GM12878 (cell line): ENCODE data around the gene IFT81. TPM values are rescaled to one million over a fixed set of nuclear protein-coding genes. Genes with fewer than 3 reads are reported as not detected.

Experiments
- CREM ChIP-seq: IDR thresholded peaks from 2 replicates; pipeline ENCODE4 v1.6.1; 2014; ENCODE audit warnings: antibody characterized with exemption, low read depth
- NFYB ChIP-seq: IDR thresholded peaks from 2 replicates; pipeline ENCODE4 v1.6.1; 2011; ENCODE audit warnings: low read depth, mild to moderate bottlenecking, low read length, improper control_type of control experiment, moderate library complexity; ENCODE audit not compliant: insufficient read depth
- PAX5 ChIP-seq: IDR thresholded peaks from 2 replicates; pipeline ENCODE4 v1.6.1; 2011; ENCODE audit warnings: low read depth, low read length, borderline replicate concordance
- RUNX3 ChIP-seq: IDR thresholded peaks from 2 replicates; pipeline ENCODE4 v1.6.1; 2012; ENCODE audit warnings: low read length, inconsistent platforms
- SMARCA5 ChIP-seq: fragments of 450-650 bp; IDR thresholded peaks from 2 replicates; pipeline ENCODE4 v1.6.1; 2017; ENCODE audit warnings: mild to moderate bottlenecking
- TARDBP ChIP-seq: IDR thresholded peaks from 2 replicates; pipeline ENCODE4 v1.6.1; 2016; ENCODE audit warnings: borderline replicate concordance
- TCF12 ChIP-seq: IDR thresholded peaks from 2 replicates; pipeline ENCODE4 v1.6.1; 2011; ENCODE audit warnings: low read depth, mild to moderate bottlenecking, low read length
- ZNF217 ChIP-seq: fragments of 450-650 bp; IDR thresholded peaks from 2 replicates; pipeline ENCODE4 v1.6.1; 2017; ENCODE audit warnings: antibody characterized with exemption, mild to moderate bottlenecking
- polyA plus RNA-seq, 11 experiments: library from polyadenylated mRNA; depleted of rRNA in 4 of 11; unstranded in 6 of 11; stranded (reverse) in 5 of 11; fragments of >200 nt; fragmentation: Nextera tagmentation in 4 of 11; fragmentation: Illumina TruSeq in 1 of 11; extraction: Ambion mirVana in 4 of 11; extraction: Trizol in 1 of 11; gene quantifications; 1 replicate in 1 of 11; 2 replicates in 10 of 11; pipeline versions ENCODE4 v1.2.1 to v1.2.3, GENCODE V29; 2011 to 2016; ENCODE audit warnings: inconsistent platforms in 2 of 11, missing spikeins in 2 of 11, low read depth in 1 of 11
- total RNA-seq, 4 experiments: library from RNA; depleted of rRNA in 3 of 4; stranded (reverse); fragments of >200 nt in 3 of 4; fragmentation: Illumina TruSeq in 1 of 4; extraction: Trizol in 1 of 4; gene quantifications; 2 replicates each; pipeline versions ENCODE4 v1.2.1 to v1.2.3, GENCODE V29; 2013 to 2021
- TF ChIP-seq, protein P1 (sequence below): fragments of 450-650 bp; IDR thresholded peaks from 2 replicates; pipeline ENCODE4 v1.6.1; 2017; ENCODE audit warnings: low read depth, mild to moderate bottlenecking, moderate library complexity
- TF ChIP-seq, protein P2 (sequence below): fragments of 450-650 bp; IDR thresholded peaks from 2 replicates; pipeline ENCODE4 v1.6.1; 2018; ENCODE audit warnings: borderline replicate concordance, mild to moderate bottlenecking; ENCODE audit not compliant: partially characterized antibody
- TF ChIP-seq, protein P3 (sequence below): IDR thresholded peaks from 2 replicates; pipeline ENCODE4 v1.6.1; 2011; ENCODE audit warnings: low read depth, mild to moderate bottlenecking, low read length, moderate library complexity, borderline replicate concordance; ENCODE audit errors: extremely low read depth

The IFT81 gene
- total and polyA plus RNA-seq, 10 of the 15 experiments (the other 5 are each of a cell fraction or from before 2014, with no cell fraction given): 4.1 to 9.9 (median 5.6) TPM

DNA sequence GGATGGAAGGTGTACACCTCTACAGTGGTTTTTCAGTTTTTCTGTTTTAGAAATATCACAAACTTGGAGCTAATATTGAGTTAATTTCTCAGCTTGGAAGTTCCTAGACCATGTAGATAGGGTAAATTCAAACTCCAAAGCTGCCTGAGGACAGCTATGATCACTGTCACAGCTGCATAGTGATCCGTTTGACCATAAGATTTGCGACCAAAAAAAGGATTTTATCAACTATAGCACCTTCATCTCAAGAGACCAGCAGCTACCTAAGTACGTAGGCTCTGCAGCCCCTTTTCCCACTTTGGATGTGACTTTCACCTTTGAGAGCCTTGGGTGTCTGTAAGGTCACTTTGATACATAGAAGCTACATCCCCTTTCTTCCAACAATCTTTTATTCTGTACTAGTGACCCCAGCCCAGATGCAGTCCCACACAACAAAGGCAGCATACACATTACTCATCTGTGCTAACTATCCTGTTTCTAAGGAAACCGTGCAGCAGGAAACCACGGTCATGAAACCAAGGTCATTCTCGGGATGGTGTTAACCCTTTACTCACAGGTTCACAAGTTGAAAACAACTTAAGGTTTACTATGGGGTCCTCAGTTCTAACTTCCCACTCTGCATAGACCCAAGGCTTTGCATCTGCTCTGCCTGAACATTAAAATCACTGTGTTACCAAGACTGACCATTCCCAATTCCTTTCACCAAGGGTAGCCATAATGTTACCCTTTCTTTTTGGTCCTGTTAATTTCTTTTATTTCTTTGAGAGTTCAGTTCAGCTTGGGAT lies 75.4 kb downstream of the IFT81 start (continued):
- TF ChIP-seq PAX5 (no peak), TARDBP (no peak), TCF12 (no peak), CREM (no peak), SMARCA5 (no peak), RUNX3 (peak; percentile 53), NFYB (no peak), ZNF217 (no peak)
- TF ChIP-seq, protein P1, sequence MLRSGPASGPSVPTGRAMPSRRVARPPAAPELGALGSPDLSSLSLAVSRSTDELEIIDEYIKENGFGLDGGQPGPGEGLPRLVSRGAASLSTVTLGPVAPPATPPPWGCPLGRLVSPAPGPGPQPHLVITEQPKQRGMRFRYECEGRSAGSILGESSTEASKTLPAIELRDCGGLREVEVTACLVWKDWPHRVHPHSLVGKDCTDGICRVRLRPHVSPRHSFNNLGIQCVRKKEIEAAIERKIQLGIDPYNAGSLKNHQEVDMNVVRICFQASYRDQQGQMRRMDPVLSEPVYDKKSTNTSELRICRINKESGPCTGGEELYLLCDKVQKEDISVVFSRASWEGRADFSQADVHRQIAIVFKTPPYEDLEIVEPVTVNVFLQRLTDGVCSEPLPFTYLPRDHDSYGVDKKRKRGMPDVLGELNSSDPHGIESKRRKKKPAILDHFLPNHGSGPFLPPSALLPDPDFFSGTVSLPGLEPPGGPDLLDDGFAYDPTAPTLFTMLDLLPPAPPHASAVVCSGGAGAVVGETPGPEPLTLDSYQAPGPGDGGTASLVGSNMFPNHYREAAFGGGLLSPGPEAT: no peak
- TF ChIP-seq, protein P2, sequence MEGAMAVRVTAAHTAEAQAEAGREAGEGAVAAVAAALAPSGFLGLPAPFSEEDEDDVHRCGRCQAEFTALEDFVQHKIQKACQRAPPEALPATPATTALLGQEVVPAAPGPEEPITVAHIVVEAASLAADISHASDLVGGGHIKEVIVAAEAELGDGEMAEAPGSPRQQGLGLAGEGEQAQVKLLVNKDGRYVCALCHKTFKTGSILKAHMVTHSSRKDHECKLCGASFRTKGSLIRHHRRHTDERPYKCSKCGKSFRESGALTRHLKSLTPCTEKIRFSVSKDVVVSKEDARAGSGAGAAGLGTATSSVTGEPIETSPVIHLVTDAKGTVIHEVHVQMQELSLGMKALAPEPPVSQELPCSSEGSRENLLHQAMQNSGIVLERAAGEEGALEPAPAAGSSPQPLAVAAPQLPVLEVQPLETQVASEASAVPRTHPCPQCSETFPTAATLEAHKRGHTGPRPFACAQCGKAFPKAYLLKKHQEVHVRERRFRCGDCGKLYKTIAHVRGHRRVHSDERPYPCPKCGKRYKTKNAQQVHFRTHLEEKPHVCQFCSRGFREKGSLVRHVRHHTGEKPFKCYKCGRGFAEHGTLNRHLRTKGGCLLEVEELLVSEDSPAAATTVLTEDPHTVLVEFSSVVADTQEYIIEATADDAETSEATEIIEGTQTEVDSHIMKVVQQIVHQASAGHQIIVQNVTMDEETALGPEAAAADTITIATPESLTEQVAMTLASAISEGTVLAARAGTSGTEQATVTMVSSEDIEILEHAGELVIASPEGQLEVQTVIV: no peak
- TF ChIP-seq, protein P3, sequence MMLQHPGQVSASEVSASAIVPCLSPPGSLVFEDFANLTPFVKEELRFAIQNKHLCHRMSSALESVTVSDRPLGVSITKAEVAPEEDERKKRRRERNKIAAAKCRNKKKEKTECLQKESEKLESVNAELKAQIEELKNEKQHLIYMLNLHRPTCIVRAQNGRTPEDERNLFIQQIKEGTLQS: no peak
- TF ChIP-seq, all 136 proteins: peak for 2
